ENCODE data around the gene TRAF3IP1.

DNA sequence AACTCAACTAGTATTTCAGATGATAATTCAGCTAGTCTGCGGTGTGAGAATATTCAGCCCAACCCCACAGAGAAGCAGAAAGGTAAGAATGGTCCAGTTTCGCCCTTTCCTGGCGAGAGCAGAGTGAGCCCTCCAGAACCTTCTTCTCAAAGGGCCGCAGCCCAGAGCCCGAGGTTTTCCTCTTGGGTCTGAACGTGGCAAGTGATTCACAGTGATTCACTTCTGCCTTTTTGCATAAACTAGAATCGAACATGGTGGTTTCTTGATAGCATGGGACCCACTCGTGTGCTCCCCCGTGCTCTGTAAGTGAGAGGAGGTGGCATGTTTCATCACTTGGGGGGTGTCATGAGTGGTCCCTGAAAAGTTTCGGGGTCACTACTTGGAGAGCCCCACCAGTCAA lies 24.2 kb downstream of the TRAF3IP1 start:
- TF ChIP-seq TAF1 (IDR thresholded peaks at IDR 0.05; ENCODE audit: borderline replicate concordance, insufficient read depth, low read length) (no peak), POLR2AphosphoS5 (IDR thresholded peaks at IDR 0.05; ENCODE audit: low read depth, low read length) (no peak), FOXP2 (optimal IDR thresholded peaks at IDR 0.05; ENCODE audit: borderline replicate concordance, extremely low read depth, extremely low read length, insufficient read depth) (no peak), SIN3A (IDR thresholded peaks at IDR 0.05; ENCODE audit: borderline replicate concordance, insufficient read depth, low read length) (no peak)
- TF ChIP-seq, protein P1, sequence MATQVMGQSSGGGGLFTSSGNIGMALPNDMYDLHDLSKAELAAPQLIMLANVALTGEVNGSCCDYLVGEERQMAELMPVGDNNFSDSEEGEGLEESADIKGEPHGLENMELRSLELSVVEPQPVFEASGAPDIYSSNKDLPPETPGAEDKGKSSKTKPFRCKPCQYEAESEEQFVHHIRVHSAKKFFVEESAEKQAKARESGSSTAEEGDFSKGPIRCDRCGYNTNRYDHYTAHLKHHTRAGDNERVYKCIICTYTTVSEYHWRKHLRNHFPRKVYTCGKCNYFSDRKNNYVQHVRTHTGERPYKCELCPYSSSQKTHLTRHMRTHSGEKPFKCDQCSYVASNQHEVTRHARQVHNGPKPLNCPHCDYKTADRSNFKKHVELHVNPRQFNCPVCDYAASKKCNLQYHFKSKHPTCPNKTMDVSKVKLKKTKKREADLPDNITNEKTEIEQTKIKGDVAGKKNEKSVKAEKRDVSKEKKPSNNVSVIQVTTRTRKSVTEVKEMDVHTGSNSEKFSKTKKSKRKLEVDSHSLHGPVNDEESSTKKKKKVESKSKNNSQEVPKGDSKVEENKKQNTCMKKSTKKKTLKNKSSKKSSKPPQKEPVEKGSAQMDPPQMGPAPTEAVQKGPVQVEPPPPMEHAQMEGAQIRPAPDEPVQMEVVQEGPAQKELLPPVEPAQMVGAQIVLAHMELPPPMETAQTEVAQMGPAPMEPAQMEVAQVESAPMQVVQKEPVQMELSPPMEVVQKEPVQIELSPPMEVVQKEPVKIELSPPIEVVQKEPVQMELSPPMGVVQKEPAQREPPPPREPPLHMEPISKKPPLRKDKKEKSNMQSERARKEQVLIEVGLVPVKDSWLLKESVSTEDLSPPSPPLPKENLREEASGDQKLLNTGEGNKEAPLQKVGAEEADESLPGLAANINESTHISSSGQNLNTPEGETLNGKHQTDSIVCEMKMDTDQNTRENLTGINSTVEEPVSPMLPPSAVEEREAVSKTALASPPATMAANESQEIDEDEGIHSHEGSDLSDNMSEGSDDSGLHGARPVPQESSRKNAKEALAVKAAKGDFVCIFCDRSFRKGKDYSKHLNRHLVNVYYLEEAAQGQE (IDR thresholded peaks at IDR 0.05; ENCODE audit: insufficient read depth in 1 of 2, low read depth in 2 of 2, low read length in 2 of 2) = no peak

Measured in PFSK-1 (cell line).